Hematopoietic multipotent progenitor cell treated with erythropoietin and hydrocortisone succinate and interleukin-3 and kit ligand, for 4 days (in vitro differentiated cells): ENCODE data around the gene NUS1.
"Not testable (repeated sequence)": the region's sequence is repeated elsewhere in the genome, so short reads cannot be mapped to it uniquely, and the experiment has no call there.

Experiments
- DNase-seq: peaks from one replicate; pipeline ENCODE4 v3.0.0-alpha.2; 2015

The NUS1 gene

DNA sequence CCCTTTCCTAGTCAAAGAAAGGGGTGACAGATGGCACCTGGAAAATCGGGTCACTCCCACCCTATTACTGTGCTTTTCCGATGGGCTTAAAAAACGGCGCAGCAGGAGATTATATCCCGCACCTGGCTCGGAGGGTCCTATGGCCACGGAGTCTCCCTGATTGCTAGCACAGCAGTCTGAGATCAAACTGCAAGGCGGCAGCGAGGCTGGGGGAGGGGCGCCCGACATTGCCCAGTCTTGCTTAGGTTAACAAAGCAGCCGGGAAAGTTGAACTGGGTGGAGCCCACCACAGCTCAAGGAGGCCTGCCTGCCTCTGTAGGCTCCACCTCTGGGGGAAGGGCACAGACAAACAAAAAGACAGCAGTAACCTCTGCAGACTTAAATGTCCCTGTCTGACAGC lies 46.3 kb downstream of the NUS1 start:
- DNase-seq: not testable (repeated sequence)

DNA sequence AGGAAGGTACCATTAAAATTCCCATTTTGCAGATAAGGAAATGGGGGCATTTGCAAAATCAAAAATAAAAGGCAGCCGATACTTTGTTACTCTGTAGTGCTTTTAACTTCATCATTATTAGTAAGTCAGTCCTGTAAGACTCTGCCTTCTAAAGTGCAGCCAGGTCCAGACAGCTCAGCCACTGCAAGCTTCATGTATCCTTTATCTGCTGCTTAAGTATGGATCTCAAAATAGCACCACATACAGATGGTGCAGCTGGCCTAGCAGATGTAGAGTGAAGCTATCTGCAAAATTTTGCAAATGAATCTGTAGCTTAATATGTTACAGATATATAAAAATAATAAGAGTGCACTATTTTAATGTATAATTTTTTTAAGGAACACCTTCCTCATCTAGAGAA lies 53.4 kb downstream of the NUS1 start:
- no peak for DNase-seq

DNA sequence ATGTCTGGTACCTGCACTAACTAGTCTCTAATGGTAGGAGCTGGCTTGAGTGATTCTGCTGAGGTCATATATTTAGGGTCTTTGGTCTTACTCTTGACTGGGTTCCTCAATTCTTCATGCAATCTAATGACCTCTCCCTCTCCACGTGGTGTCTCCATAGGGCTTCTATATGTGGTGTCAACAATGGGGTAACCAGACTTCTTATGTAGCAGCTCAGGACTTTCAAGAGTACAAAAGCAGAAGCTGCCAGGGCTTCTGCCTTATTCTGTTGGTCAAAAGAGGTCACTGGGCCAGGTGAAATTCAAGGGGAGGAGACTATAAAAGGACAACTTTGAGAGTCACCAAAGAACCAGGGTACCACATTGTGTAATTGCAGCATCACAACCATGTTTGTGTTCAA lies 54.3 kb downstream of the NUS1 start:
- no peak for DNase-seq

DNA sequence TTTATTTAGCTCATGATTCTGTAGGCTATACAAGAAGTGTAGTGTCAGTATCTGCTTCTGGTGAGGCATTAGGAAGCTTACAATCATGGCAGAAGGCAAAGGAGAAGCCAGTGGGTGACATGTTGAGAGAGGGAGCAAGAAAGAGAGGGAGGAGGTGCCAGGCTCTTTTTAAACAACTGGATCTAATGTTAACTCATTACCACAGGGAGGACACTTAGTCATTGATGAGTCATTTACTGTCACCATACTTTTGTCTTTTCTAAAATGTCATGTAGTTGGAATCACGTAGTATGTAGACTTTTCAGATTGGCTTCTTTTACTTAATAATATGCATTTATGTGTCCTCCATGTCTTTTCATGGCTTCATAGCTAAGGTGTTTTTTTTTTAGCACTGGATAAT lies 58.1 kb downstream of the NUS1 start:
- DNase-seq: no peak

- DNase-seq: no peak
Measured at GRCh38 chr6:117739869-117740268, 64.6 kb downstream of the NUS1 start.

DNA sequence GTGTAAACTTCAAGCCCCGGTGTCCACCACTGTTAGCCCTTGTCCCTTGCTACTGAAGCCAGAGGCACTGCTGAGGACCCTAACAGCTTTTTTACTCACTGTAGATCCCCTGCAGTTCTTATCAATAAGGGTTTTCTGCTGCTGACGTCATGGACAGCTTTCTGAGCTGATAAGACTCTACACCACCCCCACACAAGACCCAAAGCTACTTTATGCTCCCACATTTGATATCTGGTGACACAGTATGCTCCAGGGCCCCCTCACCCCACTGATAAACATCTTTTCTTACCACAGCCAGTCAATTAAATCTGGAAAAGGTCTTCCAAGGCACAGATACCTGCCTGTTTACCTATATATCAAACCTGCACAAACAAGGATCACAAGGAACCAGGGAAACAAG lies 65.3 kb downstream of the NUS1 start:
- DNase-seq: peak; percentile 50

DNA sequence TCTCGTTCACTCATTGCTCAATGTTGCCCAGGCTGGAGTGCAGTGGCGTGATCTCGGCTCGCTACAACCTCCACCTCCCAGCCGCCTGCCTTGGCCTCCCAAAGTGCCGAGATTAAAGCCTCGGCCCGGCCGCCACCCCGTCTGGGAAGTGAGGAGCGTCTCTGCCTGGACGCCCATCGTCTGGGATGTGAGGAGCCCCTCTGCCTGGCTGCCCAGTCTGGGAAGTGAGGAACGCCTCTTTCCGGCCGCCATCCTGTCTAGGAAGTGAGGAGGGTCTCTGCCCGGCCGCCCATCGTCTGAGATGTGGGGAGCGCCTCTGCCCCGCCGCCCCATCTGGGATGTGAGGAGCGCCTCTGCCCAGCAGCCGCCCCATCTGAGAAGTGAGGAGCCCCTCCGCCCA lies 75.4 kb downstream of the NUS1 start:
- DNase-seq: not testable (repeated sequence)
